Stimulated activated CD8-positive, alpha-beta memory T cell treated with anti-CD3 and anti-CD28 coated beads, Interleukin-15, amount 100 ng/mL, for 4 hours (primary cell): Measurements from ENCODE around the gene PRPF18.
A peak's percentile ranks its signal among the peaks of the same experiment; 100 is the strongest.

Source experiments
- DNase-seq, 2 donors: peaks; one replicate each; pipeline ENCODE4 v3.0.0-alpha.2; 2020; ENCODE audit warnings: low read depth in 2 of 2

Gene PRPF18

GRCh38 chr10:13637894-13638293 is 51.1 kb downstream of the PRPF18 start:
- DNase-seq = no peak

GRCh38 chr10:13642293-13642692 is 55.5 kb downstream of the PRPF18 start:
- no peak for DNase-seq

- no peak for DNase-seq
Observed at GRCh38 chr10:13643016-13643415, 56.3 kb downstream of the PRPF18 start.

GRCh38 chr10:13644866-13645265 is 58.1 kb downstream of the PRPF18 start:
- DNase-seq = no peak

GRCh38 chr10:13648425-13648824 is 61.7 kb downstream of the PRPF18 start:
- DNase-seq = no peak

- DNase-seq = no peak
Observed at GRCh38 chr10:13649844-13650520, 63.2 kb downstream of the PRPF18 start.

GRCh38 chr10:13650961-13651360 is 64.2 kb downstream of the PRPF18 start:
- no peak for DNase-seq

- no peak for DNase-seq
Observed at GRCh38 chr10:13651969-13652720, 65.4 kb downstream of the PRPF18 start.

- no peak for DNase-seq
Observed at GRCh38 chr10:13652860-13653259, 66.1 kb downstream of the PRPF18 start.

- no peak for DNase-seq
Observed at GRCh38 chr10:13654118-13654830, 67.5 kb downstream of the PRPF18 start.

GRCh38 chr10:13654846-13655245 is 68.1 kb downstream of the PRPF18 start:
- no peak for DNase-seq

GRCh38 chr10:13656337-13657100 is 69.8 kb downstream of the PRPF18 start:
- no peak for DNase-seq

GRCh38 chr10:13657101-13657680 is 70.4 kb downstream of the PRPF18 start:
- no peak for DNase-seq

- no peak for DNase-seq
Observed at GRCh38 chr10:13658264-13658663, 71.5 kb downstream of the PRPF18 start.

GRCh38 chr10:13658871-13659685 is 72.3 kb downstream of the PRPF18 start:
- DNase-seq = no peak

- peak; percentile 32 to 41 for DNase-seq
Observed at GRCh38 chr10:13659887-13660550, 73.3 kb downstream of the PRPF18 start.

- DNase-seq = no peak
Observed at GRCh38 chr10:13660551-13660920, 73.8 kb downstream of the PRPF18 start.

- DNase-seq = no peak
Observed at GRCh38 chr10:13661256-13661655, 74.5 kb downstream of the PRPF18 start.

- DNase-seq = no peak
Observed at GRCh38 chr10:13665516-13666262, 78.9 kb downstream of the PRPF18 start.

GRCh38 chr10:13668126-13668525 is 81.4 kb downstream of the PRPF18 start:
- no peak for DNase-seq
